HepG2 (cell line): Measurements from ENCODE around the gene ZNF749. TPM values are rescaled to one million over a fixed set of nuclear protein-coding genes. Genes with fewer than 3 reads are reported as not detected.

Experiments used
- polyA plus RNA-seq, 8 experiments: library from polyadenylated mRNA; depleted of rRNA in 3 of 8; stranded (reverse) in 7 of 8; unstranded in 1 of 8; fragments of >200 nt; fragmentation: Illumina TruSeq in 4 of 8; extraction: Trizol in 4 of 8; gene quantifications; 2 replicates each; pipeline versions ENCODE4 v1.2.1 to v1.2.3, GENCODE V29; 2011 to 2016; ENCODE audit warnings: low read depth in 4 of 8, missing spikeins in 1 of 8, mixed read lengths in 1 of 8; ENCODE audit not compliant: insufficient read depth in 1 of 8
- total RNA-seq, 5 experiments: library from RNA; depleted of rRNA; stranded (reverse); fragments of >200 nt; fragmentation: Illumina TruSeq; extraction: Trizol; gene quantifications; 2 replicates each; pipeline ENCODE4 v1.2.3, GENCODE V29; 2016; ENCODE audit warnings: low read depth in 1 of 5
- TF ChIP-seq, protein P1 (sequence below): sonication (generic); formaldehyde crosslinking; conservative IDR thresholded peaks from 2 replicates; pipeline ENCODE4 v1.8.0; 2022; ENCODE audit warnings: low read depth, missing genetic modification reagents
- TF ChIP-seq, protein P2 (sequence below): sonication (generic); formaldehyde crosslinking; IDR thresholded peaks from 2 replicates; pipeline ENCODE4 v1.4.0; 2020; ENCODE audit warnings: mild to moderate bottlenecking, missing genetic modification reagents, borderline replicate concordance
- TF ChIP-seq, protein P3 (sequence below): sonication (generic); formaldehyde crosslinking; IDR thresholded peaks from 2 replicates; pipeline ENCODE4 v1.5.0; 2020; ENCODE audit warnings: missing genetic modification reagents
- TF ChIP-seq, protein P4 (sequence below): sonication (generic); formaldehyde crosslinking; IDR thresholded peaks from 2 replicates; pipeline ENCODE4 v1.4.0; 2020; ENCODE audit warnings: mild to moderate bottlenecking, missing genetic modification reagents

Gene ZNF749
- total and polyA plus RNA-seq, 2 of the 13 experiments (the other 11 are each of a cell fraction or from before 2014, with no cell fraction given) = 18.9 to 21.0 TPM

DNA sequence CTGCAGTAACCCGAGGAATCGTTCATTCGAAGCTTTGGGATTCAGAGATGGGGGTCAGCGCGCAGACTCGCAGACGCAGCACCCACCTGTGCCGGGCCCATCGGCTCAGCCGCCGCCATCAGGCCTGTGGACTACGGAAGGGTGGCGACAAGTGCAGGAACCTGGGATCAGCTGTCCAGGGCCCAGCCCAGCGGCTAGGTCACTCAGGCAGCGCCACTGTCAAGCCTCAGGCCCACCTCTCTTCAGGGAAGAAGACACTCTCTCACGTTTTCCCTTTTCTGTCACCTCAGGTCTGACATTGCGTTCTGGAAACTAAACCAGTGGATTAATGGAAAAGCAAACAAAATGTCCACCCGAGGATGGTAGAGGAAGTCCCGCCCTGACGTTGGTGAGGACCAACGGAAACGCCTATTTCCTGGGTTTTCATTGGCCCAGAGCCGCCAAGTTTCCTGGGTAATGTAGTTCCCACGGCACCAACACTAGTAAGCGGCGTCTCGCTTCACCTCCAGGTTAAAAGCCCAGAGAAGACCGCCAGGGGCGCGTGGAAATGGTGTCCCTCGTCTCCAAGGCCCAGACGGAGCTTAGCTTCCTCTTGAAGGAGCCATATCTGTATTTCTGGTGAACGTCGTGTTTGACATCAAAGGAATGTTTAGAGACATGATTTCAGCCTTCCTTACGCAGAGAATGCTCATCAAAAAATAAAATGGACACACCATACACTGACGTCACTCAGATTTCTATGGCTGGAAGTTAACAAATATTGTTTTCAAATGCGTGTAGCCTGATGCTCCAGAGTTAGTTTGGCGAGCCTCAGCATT is 42.3 kb downstream of the ZNF749 start, which contains the start of gene ZNF772 (continued):
- TF ChIP-seq, protein P1, sequence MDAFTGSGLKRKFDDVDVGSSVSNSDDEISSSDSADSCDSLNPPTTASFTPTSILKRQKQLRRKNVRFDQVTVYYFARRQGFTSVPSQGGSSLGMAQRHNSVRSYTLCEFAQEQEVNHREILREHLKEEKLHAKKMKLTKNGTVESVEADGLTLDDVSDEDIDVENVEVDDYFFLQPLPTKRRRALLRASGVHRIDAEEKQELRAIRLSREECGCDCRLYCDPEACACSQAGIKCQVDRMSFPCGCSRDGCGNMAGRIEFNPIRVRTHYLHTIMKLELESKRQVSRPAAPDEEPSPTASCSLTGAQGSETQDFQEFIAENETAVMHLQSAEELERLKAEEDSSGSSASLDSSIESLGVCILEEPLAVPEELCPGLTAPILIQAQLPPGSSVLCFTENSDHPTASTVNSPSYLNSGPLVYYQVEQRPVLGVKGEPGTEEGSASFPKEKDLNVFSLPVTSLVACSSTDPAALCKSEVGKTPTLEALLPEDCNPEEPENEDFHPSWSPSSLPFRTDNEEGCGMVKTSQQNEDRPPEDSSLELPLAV (CRISPR knock-in tag) = no peak
- TF ChIP-seq, protein P2, sequence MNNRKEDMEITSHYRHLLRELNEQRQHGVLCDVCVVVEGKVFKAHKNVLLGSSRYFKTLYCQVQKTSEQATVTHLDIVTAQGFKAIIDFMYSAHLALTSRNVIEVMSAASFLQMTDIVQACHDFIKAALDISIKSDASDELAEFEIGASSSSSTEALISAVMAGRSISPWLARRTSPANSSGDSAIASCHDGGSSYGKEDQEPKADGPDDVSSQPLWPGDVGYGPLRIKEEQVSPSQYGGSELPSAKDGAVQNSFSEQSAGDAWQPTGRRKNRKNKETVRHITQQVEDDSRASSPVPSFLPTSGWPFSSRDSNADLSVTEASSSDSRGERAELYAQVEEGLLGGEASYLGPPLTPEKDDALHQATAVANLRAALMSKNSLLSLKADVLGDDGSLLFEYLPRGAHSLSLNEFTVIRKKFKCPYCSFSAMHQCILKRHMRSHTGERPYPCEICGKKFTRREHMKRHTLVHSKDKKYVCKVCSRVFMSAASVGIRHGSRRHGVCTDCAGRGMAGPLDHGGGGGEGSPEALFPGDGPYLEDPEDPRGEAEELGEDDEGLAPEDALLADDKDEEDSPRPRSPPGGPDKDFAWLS = no peak
- TF ChIP-seq, protein P3, sequence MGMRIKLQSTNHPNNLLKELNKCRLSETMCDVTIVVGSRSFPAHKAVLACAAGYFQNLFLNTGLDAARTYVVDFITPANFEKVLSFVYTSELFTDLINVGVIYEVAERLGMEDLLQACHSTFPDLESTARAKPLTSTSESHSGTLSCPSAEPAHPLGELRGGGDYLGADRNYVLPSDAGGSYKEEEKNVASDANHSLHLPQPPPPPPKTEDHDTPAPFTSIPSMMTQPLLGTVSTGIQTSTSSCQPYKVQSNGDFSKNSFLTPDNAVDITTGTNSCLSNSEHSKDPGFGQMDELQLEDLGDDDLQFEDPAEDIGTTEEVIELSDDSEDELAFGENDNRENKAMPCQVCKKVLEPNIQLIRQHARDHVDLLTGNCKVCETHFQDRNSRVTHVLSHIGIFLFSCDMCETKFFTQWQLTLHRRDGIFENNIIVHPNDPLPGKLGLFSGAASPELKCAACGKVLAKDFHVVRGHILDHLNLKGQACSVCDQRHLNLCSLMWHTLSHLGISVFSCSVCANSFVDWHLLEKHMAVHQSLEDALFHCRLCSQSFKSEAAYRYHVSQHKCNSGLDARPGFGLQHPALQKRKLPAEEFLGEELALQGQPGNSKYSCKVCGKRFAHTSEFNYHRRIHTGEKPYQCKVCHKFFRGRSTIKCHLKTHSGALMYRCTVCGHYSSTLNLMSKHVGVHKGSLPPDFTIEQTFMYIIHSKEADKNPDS (CRISPR knock-in tag) = no peak
- TF ChIP-seq, protein P4, sequence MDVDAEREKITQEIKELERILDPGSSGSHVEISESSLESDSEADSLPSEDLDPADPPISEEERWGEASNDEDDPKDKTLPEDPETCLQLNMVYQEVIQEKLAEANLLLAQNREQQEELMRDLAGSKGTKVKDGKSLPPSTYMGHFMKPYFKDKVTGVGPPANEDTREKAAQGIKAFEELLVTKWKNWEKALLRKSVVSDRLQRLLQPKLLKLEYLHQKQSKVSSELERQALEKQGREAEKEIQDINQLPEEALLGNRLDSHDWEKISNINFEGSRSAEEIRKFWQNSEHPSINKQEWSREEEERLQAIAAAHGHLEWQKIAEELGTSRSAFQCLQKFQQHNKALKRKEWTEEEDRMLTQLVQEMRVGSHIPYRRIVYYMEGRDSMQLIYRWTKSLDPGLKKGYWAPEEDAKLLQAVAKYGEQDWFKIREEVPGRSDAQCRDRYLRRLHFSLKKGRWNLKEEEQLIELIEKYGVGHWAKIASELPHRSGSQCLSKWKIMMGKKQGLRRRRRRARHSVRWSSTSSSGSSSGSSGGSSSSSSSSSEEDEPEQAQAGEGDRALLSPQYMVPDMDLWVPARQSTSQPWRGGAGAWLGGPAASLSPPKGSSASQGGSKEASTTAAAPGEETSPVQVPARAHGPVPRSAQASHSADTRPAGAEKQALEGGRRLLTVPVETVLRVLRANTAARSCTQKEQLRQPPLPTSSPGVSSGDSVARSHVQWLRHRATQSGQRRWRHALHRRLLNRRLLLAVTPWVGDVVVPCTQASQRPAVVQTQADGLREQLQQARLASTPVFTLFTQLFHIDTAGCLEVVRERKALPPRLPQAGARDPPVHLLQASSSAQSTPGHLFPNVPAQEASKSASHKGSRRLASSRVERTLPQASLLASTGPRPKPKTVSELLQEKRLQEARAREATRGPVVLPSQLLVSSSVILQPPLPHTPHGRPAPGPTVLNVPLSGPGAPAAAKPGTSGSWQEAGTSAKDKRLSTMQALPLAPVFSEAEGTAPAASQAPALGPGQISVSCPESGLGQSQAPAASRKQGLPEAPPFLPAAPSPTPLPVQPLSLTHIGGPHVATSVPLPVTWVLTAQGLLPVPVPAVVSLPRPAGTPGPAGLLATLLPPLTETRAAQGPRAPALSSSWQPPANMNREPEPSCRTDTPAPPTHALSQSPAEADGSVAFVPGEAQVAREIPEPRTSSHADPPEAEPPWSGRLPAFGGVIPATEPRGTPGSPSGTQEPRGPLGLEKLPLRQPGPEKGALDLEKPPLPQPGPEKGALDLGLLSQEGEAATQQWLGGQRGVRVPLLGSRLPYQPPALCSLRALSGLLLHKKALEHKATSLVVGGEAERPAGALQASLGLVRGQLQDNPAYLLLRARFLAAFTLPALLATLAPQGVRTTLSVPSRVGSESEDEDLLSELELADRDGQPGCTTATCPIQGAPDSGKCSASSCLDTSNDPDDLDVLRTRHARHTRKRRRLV (CRISPR knock-in tag) = no peak
